GM12878 (cell line): ENCODE measurements around the gene SNRNP35. TPM values are rescaled to one million over a fixed set of nuclear protein-coding genes. Genes with fewer than 3 reads are reported as not detected.
"Not testable (repeated sequence)": the region's sequence is repeated elsewhere in the genome, so short reads cannot be mapped to it uniquely, and the experiment has no call there.

Source experiments
- ATAC-seq: fragments of 200-7000 bp; cut with Tn5 transposase; 3 replicates; pipeline ENCODE4 v1.9.1; 2020; ENCODE audit warnings: mild to moderate bottlenecking, moderate library complexity
- BruUV-seq: library from RNA; stranded (reverse); fragments of 400-500 nt; replicated peaks from 2 replicates; lab custom pipeline; 2021; lab: Mats Ljungman, UMichigan
- CTCF ChIA-PET: fragments of 300-600 bp; sonication (Branson Sonifier 250); formaldehyde crosslinking; extraction: SDS; loops from one replicate; lab custom pipeline; 2021; ENCODE audit warnings: inconsistent platforms; lab: Yijun Ruan, JAX
- POLR2A ChIA-PET: fragments of 350-600 bp; formaldehyde crosslinking; extraction: SDS; loops from one replicate; lab custom pipeline; 2021; ENCODE audit warnings: inconsistent platforms; lab: Charles Lee
- RAD21 ChIA-PET: fragments of 300-600 bp; sonication (Branson Sonifier 250); formaldehyde crosslinking; loops from one replicate; lab custom pipeline; 2023; ENCODE audit warnings: antibody characterized with exemption; ENCODE audit not compliant: unreplicated experiment; lab: Charles Lee
- SMC1A ChIA-PET: fragments of 300-600 bp; sonication (Branson Sonifier 250); formaldehyde crosslinking; loops from one replicate; lab custom pipeline; 2023; ENCODE audit not compliant: unreplicated experiment, uncharacterized antibody; lab: Charles Lee
- DNase-seq: peaks from one replicate; pipeline ENCODE4 v3.0.0-alpha.2; 2011; ENCODE audit warnings: low read depth, low spot score
- FAIRE-seq: peaks from 3 replicates; lab custom pipeline; 2011; peaks lifted over from hg19 to GRCh38; lab: Jason Lieb, UNC
- H2AFZ ChIP-seq: 2 replicates; pipeline ENCODE4 v1.6.0; 2011; ENCODE audit warnings: low read depth, low read length, control low read depth; ENCODE audit not compliant: control insufficient read depth
- H3K27ac ChIP-seq: 2 replicates; pipeline ENCODE4 v1.5.1; 2011; ENCODE audit warnings: control low read depth; ENCODE audit not compliant: control insufficient read depth, insufficient read depth
- H3K27me3 ChIP-seq, 2 experiments: replicated peaks in 1 of 2; 2 replicates each; pipeline versions ENCODE4 v1.6.0 to v1.6.1; 2011; ENCODE audit warnings: low read length in 1 of 2; ENCODE audit not compliant: control insufficient read depth in 2 of 2, insufficient read depth in 2 of 2
- H3K36me3 ChIP-seq, 2 experiments: 2 replicates each; pipeline ENCODE4 v1.5.1; 2011; ENCODE audit warnings: low read length in 1 of 2; ENCODE audit not compliant: control insufficient read depth in 2 of 2, insufficient read depth in 2 of 2
- H3K4me1 ChIP-seq: 2 replicates; pipeline ENCODE4 v1.6.1; 2011; ENCODE audit warnings: mild to moderate bottlenecking, low read length, moderate library complexity, mixed read lengths; ENCODE audit not compliant: control insufficient read depth, insufficient read depth
- H3K4me2 ChIP-seq: 2 replicates; pipeline ENCODE4 v1.6.0; 2011; ENCODE audit warnings: control low read depth; ENCODE audit not compliant: control insufficient read depth, insufficient read depth
- H3K4me3 ChIP-seq: fragments of 200-600 bp; sonication (generic); 2 replicates; pipeline ENCODE4 v1.5.1; 2016
- H3K79me2 ChIP-seq: 2 replicates; pipeline ENCODE4 v1.6.0; 2011; ENCODE audit warnings: low read length; ENCODE audit not compliant: control insufficient read depth, insufficient read depth
- H3K9ac ChIP-seq: 2 replicates; pipeline ENCODE4 v1.8.0; 2011; ENCODE audit warnings: low read length, control low read depth, mixed read lengths; ENCODE audit not compliant: control insufficient read depth, insufficient read depth
- H3K9me3 ChIP-seq: replicated peaks from 3 replicates; pipeline ENCODE4 v1.5.1; 2011; ENCODE audit warnings: mild to moderate bottlenecking, low read length; ENCODE audit not compliant: control insufficient read depth, insufficient read depth
- H4K20me1 ChIP-seq: 2 replicates; pipeline ENCODE4 v1.6.0; 2011; ENCODE audit not compliant: control insufficient read depth, insufficient read depth
- BACH1 ChIP-seq: fragments of 450-650 bp; IDR thresholded peaks from 2 replicates; pipeline ENCODE4 v1.6.1; 2017; ENCODE audit warnings: mild to moderate bottlenecking, borderline replicate concordance
- SPI1 ChIP-seq: IDR thresholded peaks from 2 replicates; pipeline ENCODE4 v1.6.1; 2011; ENCODE audit warnings: low read depth, mild to moderate bottlenecking, low read length, moderate library complexity, borderline replicate concordance; ENCODE audit not compliant: insufficient read depth
- TARDBP ChIP-seq: IDR thresholded peaks from 2 replicates; pipeline ENCODE4 v1.6.1; 2016; ENCODE audit warnings: borderline replicate concordance
- ZBTB33 ChIP-seq: fragments of 450-650 bp; IDR thresholded peaks from 2 replicates; pipeline ENCODE4 v1.6.1; 2017; ENCODE audit warnings: mild to moderate bottlenecking
- ZBTB4 ChIP-seq: fragments of 450-650 bp; formaldehyde crosslinking; IDR thresholded peaks from 2 replicates; pipeline ENCODE4 v1.4.0; 2022; ENCODE audit warnings: mild to moderate bottlenecking, moderate library complexity
- WGBS: methylation state at CpG from one replicate; pipeline ENCODE4 v1.1.6; 2016; ENCODE audit warnings: low lambda C conversion rate; ENCODE audit not compliant: insufficient replicate concordance, insufficient coverage; ENCODE audit errors: missing lambda C conversion rate; 5-methylcytosine and 5-hydroxymethylcytosine counted together
- in situ Hi-C: fragments of 300-500 bp; cut with MboI; formaldehyde crosslinking; loops from 9 replicates; pipeline ENCODE4 v1.14.3; 2018; ENCODE audit warnings: mixed read lengths
- intact Hi-C: fragments of 100-400 bp; cut with micrococcal nuclease; formaldehyde crosslinking; loops from one replicate; pipeline ENCODE4 v1.14.2; 2022; ENCODE audit not compliant: unreplicated experiment
- polyA plus RNA-seq, 11 experiments: library from polyadenylated mRNA; depleted of rRNA in 4 of 11; unstranded in 6 of 11; stranded (reverse) in 5 of 11; fragments of >200 nt; fragmentation: Nextera tagmentation in 4 of 11; fragmentation: Illumina TruSeq in 1 of 11; extraction: Ambion mirVana in 4 of 11; extraction: Trizol in 1 of 11; gene quantifications; 1 replicate in 1 of 11; 2 replicates in 10 of 11; pipeline versions ENCODE4 v1.2.1 to v1.2.3, GENCODE V29; 2011 to 2016; ENCODE audit warnings: inconsistent platforms in 2 of 11, missing spikeins in 2 of 11, low read depth in 1 of 11
- total RNA-seq, 4 experiments: library from RNA; depleted of rRNA in 3 of 4; stranded (reverse); fragments of >200 nt in 3 of 4; fragmentation: Illumina TruSeq in 1 of 4; extraction: Trizol in 1 of 4; gene quantifications; 2 replicates each; pipeline versions ENCODE4 v1.2.1 to v1.2.3, GENCODE V29; 2013 to 2021
- TF ChIP-seq, protein P1 (sequence below): fragments of 450-650 bp; IDR thresholded peaks from 2 replicates; pipeline ENCODE4 v1.6.1; 2018; ENCODE audit warnings: mild to moderate bottlenecking, low read depth, moderate library complexity; ENCODE audit not compliant: partially characterized antibody

The SNRNP35 gene
- total and polyA plus RNA-seq, 10 of the 15 experiments (the other 5 are each of a cell fraction or from before 2014, with no cell fraction given): 21.6 to 49.6 (median 29.0) TPM

GRCh38 chr12:123453165-123453564 lies 4.8 kb upstream of the SNRNP35 start (continued):
- TF ChIP-seq SPI1 (no peak), BACH1 (no peak)

DNA sequence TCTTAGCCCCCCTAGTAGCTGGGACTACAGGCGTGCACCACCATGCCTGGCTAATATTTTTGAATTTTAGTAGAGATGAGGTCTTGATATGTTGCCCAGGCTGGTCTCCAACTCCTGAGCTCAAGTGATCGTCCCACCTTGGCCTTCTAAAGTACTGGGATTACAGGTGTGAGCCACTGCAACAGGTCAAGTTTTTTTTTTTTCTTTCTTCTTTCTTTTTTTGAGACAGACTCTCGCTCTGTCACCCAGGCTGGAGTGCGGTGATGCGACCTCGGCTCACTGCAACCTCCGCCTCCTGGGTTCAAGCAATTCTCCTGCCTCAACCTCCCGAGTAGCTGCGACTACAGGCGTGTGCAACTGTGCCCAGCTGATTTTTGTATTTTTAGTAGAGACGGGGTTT lies 5.2 kb downstream of the SNRNP35 start:
- intact Hi-C loops, in situ Hi-C loops, H3K9me3 ChIP-seq, H3K4me3 ChIP-seq, H2AFZ ChIP-seq, H3K27ac ChIP-seq, H3K4me1 ChIP-seq, H3K27me3 ChIP-seq, ATAC-seq, H3K9ac ChIP-seq, H3K4me2 ChIP-seq, BruUV-seq, RAD21 ChIA-PET, H3K36me3 ChIP-seq, CTCF ChIA-PET, FAIRE-seq, H4K20me1 ChIP-seq, DNase-seq: not testable (repeated sequence)
- 98% methylated on average over 11 of the region's 11 CpGs for WGBS
- ChIA-PET POLR2A (interaction anchor here (0.6 kb wide), 1 partner anchor 49 kb away, joined by 7 read pairs; no protein-coding TSS in a partner anchor), SMC1A (interaction anchor here (0.6 kb wide), 1 partner anchor 79 kb away, joined by 3 read pairs; the partner anchor contains the start of gene KMT5A)
- peaks cover 45% of the 10 kb centered on the region for H3K79me2 ChIP-seq

DNA sequence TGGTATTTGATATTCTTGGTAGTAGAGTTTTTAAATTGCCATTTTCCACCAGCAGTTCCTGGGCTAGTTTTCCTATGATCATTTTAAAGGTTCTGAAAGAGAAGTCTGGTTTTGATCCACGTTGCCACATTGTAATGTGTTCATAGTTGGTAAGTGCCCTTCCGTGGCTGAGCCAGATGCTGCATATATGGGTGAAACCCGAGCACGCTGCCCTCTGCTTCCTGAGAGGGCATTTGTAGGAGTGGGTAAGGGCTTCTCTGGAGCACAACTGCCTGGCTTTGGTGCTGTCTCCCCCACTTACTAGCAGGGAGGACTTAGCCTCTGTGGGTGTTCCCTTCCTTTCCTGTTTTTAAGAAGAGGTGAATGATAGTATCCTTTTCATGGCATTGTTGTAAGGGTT lies 7.1 kb downstream of the SNRNP35 start:
- H3K79me2 ChIP-seq: peaks cover 29% of the 10 kb centered on the region
- no peak for TF ChIP-seq ZBTB33
- no peak for TF ChIP-seq ZBTB4
- no peak for TF ChIP-seq TARDBP
- TF ChIP-seq, protein P1, sequence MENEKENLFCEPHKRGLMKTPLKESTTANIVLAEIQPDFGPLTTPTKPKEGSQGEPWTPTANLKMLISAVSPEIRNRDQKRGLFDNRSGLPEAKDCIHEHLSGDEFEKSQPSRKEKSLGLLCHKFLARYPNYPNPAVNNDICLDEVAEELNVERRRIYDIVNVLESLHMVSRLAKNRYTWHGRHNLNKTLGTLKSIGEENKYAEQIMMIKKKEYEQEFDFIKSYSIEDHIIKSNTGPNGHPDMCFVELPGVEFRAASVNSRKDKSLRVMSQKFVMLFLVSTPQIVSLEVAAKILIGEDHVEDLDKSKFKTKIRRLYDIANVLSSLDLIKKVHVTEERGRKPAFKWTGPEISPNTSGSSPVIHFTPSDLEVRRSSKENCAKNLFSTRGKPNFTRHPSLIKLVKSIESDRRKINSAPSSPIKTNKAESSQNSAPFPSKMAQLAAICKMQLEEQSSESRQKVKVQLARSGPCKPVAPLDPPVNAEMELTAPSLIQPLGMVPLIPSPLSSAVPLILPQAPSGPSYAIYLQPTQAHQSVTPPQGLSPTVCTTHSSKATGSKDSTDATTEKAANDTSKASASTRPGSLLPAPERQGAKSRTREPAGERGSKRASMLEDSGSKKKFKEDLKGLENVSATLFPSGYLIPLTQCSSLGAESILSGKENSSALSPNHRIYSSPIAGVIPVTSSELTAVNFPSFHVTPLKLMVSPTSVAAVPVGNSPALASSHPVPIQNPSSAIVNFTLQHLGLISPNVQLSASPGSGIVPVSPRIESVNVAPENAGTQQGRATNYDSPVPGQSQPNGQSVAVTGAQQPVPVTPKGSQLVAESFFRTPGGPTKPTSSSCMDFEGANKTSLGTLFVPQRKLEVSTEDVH: no peak

More for the DNA sequence above, 7.1 kb downstream of the SNRNP35 start:
- ATAC-seq: no peak
- Histone ChIP-seq H3K27ac (no peak overlapping the region), H3K4me1 (peaks cover under 1% of the 10 kb centered on the region; the same call in 1 of the 2 replicates), H3K9me3 (no peaks in the 10 kb centered on the region), H4K20me1 (no peaks in the 10 kb centered on the region), H3K27me3 (no peaks in the 10 kb centered on the region), H3K4me3 (no peak overlapping the region), H3K36me3 (peaks cover 0 to 6% of the 10 kb centered on the region in 2 experiments; a peak in 3 of 4 replicates), H3K9ac (no peak overlapping the region), H3K4me2 (no peak overlapping the region), H2AFZ (no peak overlapping the region)
- no TSS peak for BruUV-seq
- FAIRE-seq: no peak
- SMC1A ChIA-PET: no interaction called here
- intact Hi-C loops: no loop called here
- RAD21 ChIA-PET: no interaction called here
- DNase-seq: no peak
- CTCF ChIA-PET: no interaction called here
- POLR2A ChIA-PET: interaction anchor here (0.6 to 1.0 kb wide), 3 partner anchors 11 to 224 kb away, joined by 3 to 9 read pairs (median 4); no protein-coding TSS in a partner anchor
- in situ Hi-C loops: no loop called here
- 98% methylated on average over 4 of the region's 4 CpGs for WGBS
